HG03342 (cell line): ENCODE results near the gene MSRB1.
"Not testable (repeated sequence)": the region's sequence is repeated elsewhere in the genome, so short reads cannot be mapped to it uniquely, and the experiment has no call there.

Experiments used
- ATAC-seq: cut with Tn5 transposase; IDR thresholded peaks from one replicate; pipeline ENCODE4 v1.9.1; 2021; ENCODE audit warnings: mild to moderate bottlenecking, moderate library complexity; ENCODE audit not compliant: unreplicated experiment

Gene MSRB1

GRCh38 chr16:1903845-1904840, 38.9 kb downstream of the MSRB1 start:
- no peak for ATAC-seq

GRCh38 chr16:1903220-1903574, 39.8 kb downstream of the MSRB1 start:
- ATAC-seq, result no peak

DNA sequence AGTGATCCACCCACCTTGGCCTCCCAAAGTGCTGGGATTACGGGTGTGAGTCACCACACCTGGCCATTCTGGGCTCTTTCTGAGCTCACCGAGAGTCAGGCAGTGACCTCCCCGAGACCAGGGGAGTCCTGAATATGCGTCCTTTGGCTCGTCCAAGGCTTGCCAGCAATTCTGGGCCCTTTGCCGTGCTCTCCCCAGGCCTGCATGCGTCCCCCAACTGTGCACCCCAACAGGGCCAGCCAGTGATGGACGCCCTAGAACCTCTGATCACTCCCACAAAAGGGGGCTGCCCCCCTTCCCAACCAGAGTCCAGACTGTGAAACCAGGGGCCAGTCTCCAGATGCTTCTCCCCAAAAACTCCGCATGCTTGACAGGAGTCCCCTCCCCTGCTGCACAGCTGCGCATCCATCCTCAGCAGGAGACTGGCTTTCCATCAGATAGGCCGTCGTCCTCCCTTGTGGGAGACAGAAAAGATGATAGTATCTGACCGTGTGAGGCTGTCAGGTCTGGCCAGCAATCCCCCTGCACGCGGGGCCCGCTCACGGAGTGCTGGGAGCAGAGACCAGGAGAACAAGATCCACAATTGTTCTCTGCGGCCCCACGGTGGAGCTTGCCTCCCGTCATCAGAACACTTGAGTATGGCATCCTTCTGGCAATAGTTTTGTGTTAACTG, 40.3 kb downstream of the MSRB1 start:
- ATAC-seq, result no peak

GRCh38 chr16:1900452-1900774, 42.6 kb downstream of the MSRB1 start:
- no peak for ATAC-seq

DNA sequence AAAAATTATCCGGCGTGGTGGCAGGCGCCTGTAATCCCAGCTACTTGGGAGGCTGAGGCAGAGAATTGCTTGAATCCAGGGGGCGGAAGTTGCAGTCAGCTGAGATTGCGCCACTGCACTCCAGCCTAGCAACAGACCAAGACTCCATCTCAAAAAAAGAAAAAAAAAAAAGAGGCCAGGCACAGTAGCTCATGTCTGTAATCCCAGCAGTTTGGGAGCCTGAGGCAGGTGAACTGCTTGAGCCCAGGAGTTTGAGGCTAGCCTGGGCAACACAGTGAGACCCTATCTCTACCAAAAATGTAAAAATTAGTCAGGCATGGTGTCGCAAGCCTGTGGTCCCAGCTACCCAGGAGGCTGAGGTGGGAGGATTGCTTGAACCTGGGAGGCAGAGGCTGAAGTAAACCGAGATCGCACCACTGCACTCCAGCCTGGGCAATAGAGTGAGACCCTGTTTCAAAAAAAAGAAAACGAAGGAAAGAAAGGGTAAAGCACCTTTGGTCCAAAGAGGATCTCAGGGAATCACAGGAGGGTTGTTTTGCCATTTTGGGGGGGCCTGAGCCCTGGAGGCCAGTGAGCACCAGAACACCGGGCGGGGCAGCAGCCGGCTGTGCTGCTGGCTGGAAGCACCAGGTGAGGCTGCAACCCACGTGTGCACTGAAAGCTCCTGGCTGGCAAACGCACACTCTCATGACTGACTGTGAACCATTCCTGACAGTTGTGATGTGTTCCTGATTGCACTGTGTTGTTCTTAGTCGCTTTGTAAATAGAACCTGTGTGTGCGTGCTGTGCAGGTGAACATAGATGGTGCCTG, 43.2 kb downstream of the MSRB1 start:
- ATAC-seq, result no peak

DNA sequence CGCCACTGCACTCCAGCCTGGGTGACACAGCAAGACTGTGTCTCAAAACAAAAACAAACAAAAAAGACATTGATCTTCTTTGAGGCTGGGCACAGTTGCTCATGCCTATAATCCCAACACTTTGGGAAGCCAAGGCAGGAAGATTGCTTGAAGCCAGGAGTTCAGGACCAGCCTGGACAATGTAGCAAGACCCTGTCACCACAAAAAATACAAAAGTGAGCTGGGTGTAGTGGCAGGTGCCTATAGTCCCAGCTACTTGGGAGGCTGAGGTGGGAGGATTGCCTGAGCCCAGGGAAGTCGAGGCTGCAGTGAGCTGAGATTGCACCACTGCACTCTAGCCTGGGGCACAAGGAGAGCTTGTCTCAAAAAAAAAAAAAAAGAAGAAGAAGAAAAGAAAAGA, 45.3 kb downstream of the MSRB1 start:
- ATAC-seq, result not testable (repeated sequence)

DNA sequence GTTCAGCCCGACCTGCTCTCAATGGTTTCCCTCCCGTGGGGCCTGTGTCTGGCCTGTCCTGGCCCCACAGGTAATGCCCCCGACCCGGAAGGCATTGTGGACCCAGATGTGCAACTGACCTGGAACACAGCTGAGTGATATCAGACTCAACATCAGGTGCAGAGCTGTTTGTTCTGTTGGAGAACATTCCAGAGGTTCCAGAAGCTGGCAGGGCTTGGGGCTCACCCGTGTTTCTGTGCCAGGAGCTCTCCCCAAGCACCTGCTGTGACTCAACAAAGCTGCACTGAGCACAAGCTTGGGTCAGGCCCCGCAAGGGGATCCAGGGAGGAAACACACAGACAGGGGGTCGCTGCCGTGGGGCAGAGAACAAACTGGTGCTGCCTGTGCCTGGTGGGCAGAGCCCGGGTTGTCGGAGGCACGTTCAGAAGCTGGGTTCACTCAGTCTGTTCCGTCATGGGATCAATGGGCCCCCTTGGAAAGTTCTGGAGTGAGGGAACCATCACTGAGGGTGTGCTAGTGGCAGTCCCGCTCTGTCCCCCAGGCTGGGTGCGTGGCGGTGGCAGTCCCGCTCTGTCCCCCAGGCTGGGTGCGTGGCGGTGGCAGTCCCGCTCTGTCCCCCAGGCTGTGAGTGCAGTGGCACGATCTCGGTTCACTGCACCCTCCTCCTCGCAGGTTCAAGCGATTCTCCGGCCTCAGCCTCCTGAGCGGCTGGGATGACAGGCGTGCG, 46.9 kb downstream of the MSRB1 start:
- ATAC-seq, result no peak

DNA sequence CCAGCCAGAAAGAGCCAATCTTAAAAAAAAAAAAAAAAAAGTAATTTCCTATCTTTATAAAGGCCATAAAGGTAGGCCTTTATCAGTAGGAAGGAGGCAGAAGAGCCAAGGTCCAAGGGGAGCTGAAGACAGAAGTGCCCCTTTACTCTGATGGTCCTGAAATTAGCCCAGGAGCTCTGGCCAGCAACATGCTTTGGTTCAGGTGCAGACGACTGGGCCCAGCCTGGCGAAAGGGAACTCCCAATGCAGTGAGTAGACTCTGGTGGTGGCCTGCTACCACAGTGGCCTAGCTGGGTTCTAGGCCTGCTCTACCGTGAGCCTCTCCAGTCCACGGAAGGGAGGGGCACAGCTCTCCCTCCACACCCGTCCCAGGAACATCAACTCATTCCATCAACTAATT, 47.9 kb downstream of the MSRB1 start:
- no peak for ATAC-seq

GRCh38 chr16:1890708-1891050, 52.3 kb downstream of the MSRB1 start:
- ATAC-seq, result no peak

- ATAC-seq, result no peak
Observed at GRCh38 chr16:1890024-1890707, 52.8 kb downstream of the MSRB1 start.
